ENCODE data around the gene NDUFB7. TPM values are rescaled to one million over a fixed set of nuclear protein-coding genes. Genes with fewer than 3 reads are reported as not detected.

Gene NDUFB7
- total RNA-seq, 1 experiment from 2014 or later, result 155 TPM

- Mint-ChIP-seq H3K27ac (no peak overlapping the region), H3K4me3 (no peak overlapping the region; a peak in 1 of 5 replicates), H3K27me3 (ENCODE audit: low read depth) (no peaks in the 10 kb centered on the region), H3K36me3 (ENCODE audit: insufficient read depth in 1 of 3, low read depth in 3 of 3) (peaks cover 0 to 13% (median 8%) of the 10 kb centered on the region in 3 experiments; a peak in 4 of 7 replicates), H3K9me3 (no peaks in the 10 kb centered on the region), H3K4me1 (peaks cover 11 to 19% of the 10 kb centered on the region in 2 experiments)
- Histone ChIP-seq H3K27ac (ENCODE audit: insufficient read length, low read depth, low read length) (no peak overlapping the region), H2BK12ac (ENCODE audit: insufficient read length, low read depth, low read length) (no peak overlapping the region), H2AK5ac (ENCODE audit: insufficient read length, low read length) (no peak overlapping the region), H4K8ac (replicated peaks; ENCODE audit: insufficient read length, low read depth, low read length) (no peak overlapping the region), H2BK20ac (ENCODE audit: low read depth, low read length, poor library complexity, severe bottlenecking) (no peak overlapping the region), H3K4ac (ENCODE audit: low read depth, low read length) (no peak overlapping the region), H3K4me2 (ENCODE audit: insufficient read depth, insufficient read length, low read length) (no peak overlapping the region), H3K79me2 (ENCODE audit: insufficient read depth, low read length) (peaks cover 6% of the 10 kb centered on the region; the same call in 1 of the 2 replicates), H3K14ac (ENCODE audit: insufficient read depth, low read length) (no peak overlapping the region), H3K79me1 (ENCODE audit: insufficient read depth, low read depth, low read length, poor library complexity, severe bottlenecking) (peaks cover 8% of the 10 kb centered on the region), H2BK120ac (ENCODE audit: low read depth, low read length, poor library complexity, severe bottlenecking) (no peak overlapping the region), H3K18ac (ENCODE audit: insufficient read length, low read depth, low read length) (no peak overlapping the region), H4K20me1 (ENCODE audit: control insufficient read depth, insufficient read depth, insufficient read length) (no peaks in the 10 kb centered on the region), H3K4me1 (ENCODE audit: insufficient read depth, low read length) (no peaks in the 10 kb centered on the region; the same call in 1 of the 2 replicates), H2BK15ac (ENCODE audit: low read depth, low read length) (no peak overlapping the region), H3K9ac (ENCODE audit: extremely low read depth, insufficient read length, low read length) (no peak overlapping the region), H3K27me3 (ENCODE audit: insufficient read depth, low read length) (no peaks in the 10 kb centered on the region), H2BK5ac (ENCODE audit: insufficient read length, low read length) (no peak overlapping the region), H2AFZ (ENCODE audit: low read length) (no peak overlapping the region), H3T11ph (ENCODE audit: low read length) (no peak overlapping the region), H4K5ac (ENCODE audit: insufficient read length, low read depth, low read length) (no peak overlapping the region), H3K9me3 (ENCODE audit: control insufficient read depth, low read depth, low read length) (no peaks in the 10 kb centered on the region), H3K23me2 (ENCODE audit: insufficient read length, low read depth, low read length, poor library complexity, severe bottlenecking) (peaks cover 6% of the 10 kb centered on the region), H3K56ac (ENCODE audit: insufficient read length, low read depth, low read length) (no peak overlapping the region), H3K23ac (ENCODE audit: insufficient read length, low read depth, low read length) (no peak overlapping the region), H4K91ac (ENCODE audit: insufficient read length, low read depth, low read length) (no peak overlapping the region)
- no peak for DNase-seq
- WGBS (ENCODE audit: extremely low coverage, insufficient read length, low lambda C conversion rate), result no CpG with 5 or more reads among the region's 5 CpGs
- no peak for TF ChIP-seq CTCF (conservative IDR thresholded peaks at IDR 0.05)
Measured at GRCh38 chr19:14533450-14533849, 38.4 kb downstream of the NDUFB7 start.
